DMS79 (cell line): ENCODE measurements around the gene PIANP.
A peak's percentile ranks its signal among the peaks of the same experiment; 100 is the strongest.
"Not testable (repeated sequence)": the region's sequence is repeated elsewhere in the genome, so short reads cannot be mapped to it uniquely, and the experiment has no call there.

Experiments used
- DNase-seq: peaks from one replicate; lab custom pipeline; 2025; lab: John Stamatoyannopoulos, UW

Gene PIANP

GRCh38 chr12:6700646-6701051, at the start of gene PIANP:
Gene PIANP (minus strand): TSS chr12:6700815. CDS start chr12:6698061, 2,754 bp downstream.
- no peak for DNase-seq

- no peak for DNase-seq
Measured at GRCh38 chr12:6748761-6749160, 48.1 kb upstream of the PIANP start.

- DNase-seq: no peak
Measured at GRCh38 chr12:6747216-6747615, 46.6 kb upstream of the PIANP start.

- DNase-seq: no peak
Measured at GRCh38 chr12:6745741-6746525, 45.3 kb upstream of the PIANP start.

DNA sequence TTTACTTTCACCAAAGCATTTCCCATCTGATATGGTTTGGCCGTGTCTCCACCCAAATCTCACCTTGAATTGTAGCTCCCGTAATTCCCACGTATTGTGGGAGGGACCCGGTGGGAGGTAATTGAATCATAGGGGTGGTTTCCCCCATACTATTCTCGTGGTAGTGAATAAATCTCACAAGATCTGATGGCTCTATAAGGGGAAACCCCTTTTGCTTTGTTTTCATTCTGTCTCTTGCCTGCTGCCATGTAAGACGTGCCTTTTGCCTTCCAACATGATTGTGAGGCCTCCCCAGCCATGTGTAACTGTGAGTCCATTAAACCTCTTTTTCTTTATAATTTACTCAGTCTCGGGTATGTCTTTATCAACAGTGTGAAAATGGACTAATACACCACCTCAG, 42.7 kb upstream of the PIANP start:
- DNase-seq: not testable (repeated sequence)

DNA sequence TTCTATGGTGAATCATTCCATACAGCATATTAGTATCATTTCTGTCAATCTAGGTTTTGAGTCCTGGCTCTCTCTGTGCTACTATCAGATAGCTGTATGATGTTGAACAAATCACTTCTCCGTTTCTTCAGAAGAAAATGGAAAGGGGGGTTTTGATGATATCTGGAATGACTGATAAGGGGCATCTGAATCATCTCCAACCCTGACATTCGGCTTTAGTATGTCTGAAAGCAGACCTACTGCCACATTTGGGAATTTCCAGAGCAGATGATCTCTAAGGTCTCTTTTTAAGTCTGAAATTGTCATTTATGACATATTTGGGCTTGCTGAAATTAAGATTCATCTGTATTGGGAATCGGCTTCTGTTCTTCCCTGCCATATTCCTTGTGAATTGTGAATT, 42.2 kb upstream of the PIANP start:
- no peak for DNase-seq

DNA sequence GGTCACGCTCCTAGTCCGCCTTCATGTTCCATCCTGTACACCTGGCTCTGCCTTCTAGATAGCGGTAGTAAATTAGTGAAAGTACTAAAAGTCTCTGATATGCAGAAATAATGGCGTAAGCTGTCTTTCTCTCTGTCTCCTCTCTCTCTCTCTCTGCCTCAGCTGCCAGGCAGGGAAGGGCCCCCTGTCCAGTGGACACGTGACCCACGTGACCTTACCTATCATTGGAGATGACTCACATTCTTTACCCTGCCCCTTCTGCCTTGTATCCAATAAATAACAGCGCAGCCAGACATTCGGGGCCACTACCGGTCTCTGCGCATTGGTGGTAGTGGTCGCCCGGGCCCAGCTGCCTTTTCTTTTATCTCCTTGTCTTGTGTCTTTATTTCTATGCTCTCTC, 41.5 kb upstream of the PIANP start:
- not testable (repeated sequence) for DNase-seq

- no peak for DNase-seq
Measured at GRCh38 chr12:6736754-6737153, 36.1 kb upstream of the PIANP start.

DNA sequence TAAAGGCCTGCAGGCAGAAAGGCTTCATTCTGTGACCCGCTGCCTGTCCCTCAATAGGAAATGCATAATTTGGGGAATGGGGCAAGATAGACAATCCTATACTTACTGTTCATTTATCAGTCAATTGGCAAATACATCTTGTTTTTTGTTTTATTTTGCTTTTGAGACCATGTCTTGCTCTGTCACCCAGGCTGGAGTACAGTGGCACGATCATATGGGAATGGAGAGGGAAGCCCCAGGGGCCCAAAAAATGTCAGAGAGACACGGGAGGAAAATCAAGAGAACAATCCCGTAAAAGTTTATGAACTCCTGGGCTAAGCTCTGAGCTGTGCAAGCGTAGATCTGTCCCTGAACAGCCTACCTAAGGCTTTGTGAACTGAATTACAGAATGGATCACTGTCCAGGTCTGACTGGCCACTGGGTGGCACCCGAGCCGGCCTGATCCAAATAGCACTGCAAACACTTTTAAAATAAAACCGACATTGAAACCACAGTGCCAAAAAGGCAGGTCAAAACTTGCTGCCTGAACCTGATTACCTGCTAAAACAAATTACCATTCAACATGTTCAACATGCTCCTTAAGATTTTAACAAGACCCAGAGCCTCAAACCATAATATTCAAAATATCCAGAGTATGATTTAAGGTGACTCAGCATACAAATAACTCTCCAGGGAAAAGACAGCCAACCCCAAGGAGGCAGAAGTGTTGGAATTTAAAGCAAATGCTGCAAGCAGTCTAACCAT, 35.0 kb upstream of the PIANP start:
- peak; percentile 84 for DNase-seq

- DNase-seq: no peak
Measured at GRCh38 chr12:6734506-6735387, 34.1 kb upstream of the PIANP start.

DNA sequence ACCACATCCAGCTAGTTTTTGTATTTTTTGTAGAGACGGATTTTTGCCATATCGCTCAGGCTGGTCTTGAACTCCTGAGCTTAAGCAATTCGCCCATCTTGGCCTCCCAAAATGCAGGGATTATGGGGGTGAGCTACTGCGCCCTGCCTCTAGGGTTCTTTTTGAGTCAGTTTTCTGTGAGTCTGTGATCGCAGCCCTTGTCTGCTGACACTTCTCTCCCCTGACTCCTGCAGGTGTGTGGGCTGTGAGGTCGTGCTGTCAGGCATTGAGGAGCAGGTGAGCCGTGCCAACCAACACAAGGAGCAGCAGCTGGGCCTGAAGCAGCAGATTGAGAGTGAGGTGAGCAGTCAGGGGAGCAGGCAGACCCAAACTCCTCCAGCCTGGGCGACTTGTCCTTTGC, 29.6 kb upstream of the PIANP start:
- no peak for DNase-seq

DNA sequence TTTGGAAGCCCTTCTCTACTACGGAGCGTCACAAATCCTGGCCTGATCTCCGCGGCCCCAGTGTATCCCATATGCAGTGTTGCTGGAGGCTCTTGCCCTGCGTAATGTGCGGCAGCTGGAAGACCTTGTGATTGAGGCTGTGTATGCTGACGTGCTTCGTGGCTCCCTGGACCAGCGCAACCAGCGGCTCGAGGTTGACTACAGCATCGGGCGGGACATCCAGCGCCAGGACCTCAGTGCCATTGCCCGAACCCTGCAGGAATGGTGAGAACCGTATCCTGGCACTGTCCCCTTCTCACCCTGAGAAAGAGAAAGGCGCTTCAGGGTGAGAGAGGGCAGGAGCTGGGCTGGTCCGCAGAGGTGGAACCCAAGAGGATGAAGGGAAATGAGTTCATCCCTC, 28.6 kb upstream of the PIANP start:
- DNase-seq: no peak

- DNase-seq: no peak
Measured at GRCh38 chr12:6725350-6725749, 24.7 kb upstream of the PIANP start.

GRCh38 chr12:6724409-6724797, 23.8 kb upstream of the PIANP start:
- DNase-seq: no peak

- peak; percentile 99 for DNase-seq
Measured at GRCh38 chr12:6723607-6724408, 23.2 kb upstream of the PIANP start, which contains the start of gene COPS7A. Gene COPS7A (plus strand): TSS chr12:6724046. CDS start chr12:6724657, 611 bp downstream.

DNA sequence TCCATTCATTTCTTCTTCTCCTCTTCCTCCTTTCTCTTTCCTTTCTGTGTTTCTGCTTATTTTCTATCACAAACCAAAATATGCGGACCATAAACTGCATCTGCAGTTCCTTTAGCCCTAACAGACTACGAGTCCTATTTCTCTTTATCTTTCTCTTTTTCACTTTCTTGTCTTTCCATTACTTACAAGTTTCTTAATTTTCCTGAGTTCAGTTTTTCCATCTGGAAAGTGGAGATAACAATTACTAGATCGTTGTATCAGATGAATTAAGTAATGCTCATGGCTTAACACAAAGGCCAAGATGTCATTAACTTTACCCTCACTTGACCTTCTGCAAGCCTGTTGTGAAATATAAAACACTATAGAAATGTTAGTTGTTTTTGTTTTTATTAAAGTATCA, 22.2 kb upstream of the PIANP start:
- DNase-seq: no peak

DNA sequence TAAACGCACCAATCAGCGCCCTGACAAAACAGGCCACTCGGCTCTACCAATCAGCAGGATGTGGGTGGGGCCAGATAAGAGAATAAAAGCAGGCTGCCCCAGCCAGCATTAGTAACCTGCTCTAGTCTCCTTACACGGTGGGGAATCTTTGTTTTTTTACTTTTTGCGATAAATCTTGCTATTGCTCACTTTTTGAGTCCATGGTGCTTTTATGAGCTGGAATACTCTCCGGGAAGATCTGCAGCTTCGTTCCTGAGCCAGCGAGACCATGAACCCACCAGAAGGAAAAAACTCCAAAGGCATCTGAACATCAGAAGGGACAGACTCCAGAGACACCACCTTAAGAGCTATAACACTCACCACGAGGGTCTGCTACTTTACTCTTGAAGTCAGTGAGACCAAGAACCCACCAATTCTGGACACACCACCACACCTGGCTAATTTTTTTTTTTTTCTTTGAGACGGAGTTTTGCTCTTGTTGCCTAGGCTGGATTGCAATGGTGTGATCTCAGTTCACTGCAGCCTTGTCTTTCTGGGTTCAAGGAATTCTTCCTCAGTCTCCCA, 16.3 kb upstream of the PIANP start:
- no peak for DNase-seq

- not testable (repeated sequence) for DNase-seq
Measured at GRCh38 chr12:6716031-6716873, 15.6 kb upstream of the PIANP start.

DNA sequence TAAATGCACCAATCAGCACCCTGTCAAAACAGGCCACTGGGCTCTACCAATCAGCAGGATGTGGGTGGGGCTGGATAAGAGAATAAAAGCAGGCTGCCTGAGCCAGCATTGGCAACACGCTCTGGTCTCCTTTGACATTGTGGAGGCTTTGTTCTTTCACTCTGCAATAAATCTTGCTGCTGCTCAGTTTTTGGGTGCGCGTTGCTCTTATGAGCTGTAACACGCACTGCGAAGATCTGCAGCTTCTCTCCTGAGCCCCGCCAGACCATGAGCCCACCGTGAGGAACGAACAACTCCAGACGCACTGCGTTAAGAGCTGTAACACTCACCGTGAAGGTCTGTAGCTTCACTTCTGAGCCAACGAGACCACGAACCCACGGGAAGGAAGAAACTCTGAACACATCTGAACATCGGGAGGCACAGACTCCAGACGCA, 8.4 kb upstream of the PIANP start:
- DNase-seq: no peak

DNA sequence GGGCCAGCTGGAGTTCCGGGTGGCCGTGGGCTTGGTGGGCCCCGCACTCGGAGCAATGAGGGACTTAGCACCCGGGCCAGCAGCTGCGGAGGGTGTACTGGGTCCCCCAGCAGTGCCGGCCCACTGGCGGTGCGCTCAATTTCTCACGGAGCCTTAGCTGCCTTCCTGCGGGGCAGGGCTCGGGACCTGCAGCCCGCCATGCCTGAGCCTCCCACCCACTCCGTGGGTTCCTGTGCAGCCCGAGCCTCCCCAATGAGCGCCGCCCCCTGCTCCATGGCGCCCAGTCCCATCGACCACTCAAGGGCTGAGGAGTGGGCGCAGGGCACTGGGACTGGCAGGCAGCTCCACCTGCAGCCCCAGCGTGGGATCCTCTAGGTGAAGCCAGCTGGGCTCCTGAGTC, 7.7 kb upstream of the PIANP start:
- not testable (repeated sequence) for DNase-seq
